Right lobe of liver (tissue), 4 donors: ENCODE data around the gene CRAT.

Experiments used
- CTCF ChIP-seq, 4 donors: fragments of 200-600 bp in 3 of 4; fragments of 450-650 bp in 1 of 4; IDR thresholded peaks; one replicate each; pipeline versions ENCODE4 v1.5.1 to v1.8.0; 2016 to 2022; ENCODE audit warnings: antibody characterized with exemption in 4 of 4, mild to moderate bottlenecking in 2 of 4
- POLR2A ChIP-seq: fragments of 450-650 bp; IDR thresholded peaks from one replicate; pipeline ENCODE4 v1.6.1; 2017; ENCODE audit warnings: antibody characterized with exemption, mild to moderate bottlenecking
- donor health status: DM: no; HTN: no; CAD: no.
- donor health status: DM: no; HTN: no; CAD: no.
- donor health status: DM: no; HTN: yes; CAD: no.

DNA sequence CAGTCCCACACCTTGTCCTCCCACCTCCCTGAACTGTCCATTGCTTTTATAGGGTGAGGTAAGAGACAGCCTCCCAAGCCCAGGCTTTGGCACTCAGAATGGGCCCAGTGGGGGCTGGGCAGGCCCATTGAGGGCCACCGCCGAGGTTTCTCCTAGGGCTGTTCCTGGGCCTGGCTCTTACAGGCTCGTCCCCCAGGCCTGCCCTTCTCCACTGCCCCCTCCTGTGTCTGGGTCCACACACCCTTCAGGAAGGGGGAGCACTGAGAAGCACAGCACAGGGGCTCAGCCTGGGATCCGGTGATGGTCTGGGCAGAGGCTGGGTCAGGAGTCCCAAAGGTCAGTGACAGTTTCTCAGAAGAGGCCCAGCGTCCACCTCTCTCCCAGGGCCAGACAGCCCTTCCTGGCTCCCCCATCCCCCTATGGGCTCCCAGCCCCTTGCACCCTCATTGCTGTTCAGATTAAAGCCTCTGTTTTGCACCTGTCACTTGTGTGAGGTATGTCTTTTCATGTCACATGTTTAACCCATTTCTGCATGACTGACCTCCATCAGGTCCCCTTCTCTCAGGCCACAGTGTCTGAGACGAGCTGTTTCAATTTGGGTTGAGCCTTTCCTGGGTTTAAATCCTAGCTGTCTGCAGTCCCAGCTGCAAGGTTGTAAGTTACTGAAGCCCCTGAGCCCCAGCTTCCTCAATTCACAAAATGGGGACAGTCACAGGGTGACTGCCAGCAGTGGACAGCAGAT lies 38.0 kb upstream of the CRAT start:
- no peak for TF ChIP-seq CTCF (IDR thresholded peaks at IDR 0.05)
- no peak for TF ChIP-seq POLR2A
